GM21528 (cell line): Measurements from ENCODE around the gene KCNK5.

Experiments used
- ATAC-seq: cut with Tn5 transposase; IDR thresholded peaks from one replicate; pipeline ENCODE4 v1.9.1; 2021; ENCODE audit warnings: mild to moderate bottlenecking, moderate library complexity; ENCODE audit not compliant: unreplicated experiment, low FRiP score

The KCNK5 gene

DNA sequence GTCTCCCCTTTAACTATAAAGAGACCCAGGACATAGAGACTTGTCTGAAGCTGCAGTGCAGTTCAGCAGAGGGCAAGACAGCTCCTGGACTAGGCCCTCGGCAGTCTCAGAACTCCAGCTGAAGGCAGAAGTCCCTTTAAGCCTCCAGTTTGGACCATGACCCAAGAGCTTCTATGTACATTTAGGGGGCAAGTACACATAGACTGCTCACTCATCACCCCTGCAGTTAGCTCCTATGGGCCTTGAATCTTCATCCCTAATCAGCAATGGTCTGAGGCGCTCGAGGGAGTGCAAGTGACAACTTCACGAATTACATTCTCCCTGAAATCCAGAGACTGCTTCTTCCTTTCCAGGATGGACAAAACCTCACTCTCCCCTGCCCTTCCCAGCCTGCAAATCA is 47.4 kb downstream of the KCNK5 start:
- no peak for ATAC-seq

DNA sequence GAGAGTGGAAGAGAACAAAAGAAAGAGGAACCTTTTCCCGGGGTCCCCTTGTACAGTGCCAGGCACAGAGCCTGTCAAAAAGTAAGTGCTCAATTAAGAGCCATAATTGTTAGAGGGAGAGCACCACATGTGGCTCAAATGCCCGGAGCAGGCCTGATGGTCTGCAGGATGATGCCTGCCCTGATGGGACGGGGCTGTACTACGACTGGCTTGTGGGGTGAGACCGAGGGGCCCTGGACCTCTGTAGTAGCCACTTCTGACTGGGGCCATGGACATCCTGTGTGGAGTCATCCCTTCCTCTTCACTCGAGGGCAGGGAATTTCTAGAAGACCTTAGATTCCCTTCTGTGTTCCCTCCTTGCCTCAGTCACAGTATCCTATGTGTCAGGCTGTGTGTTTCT is 47.9 kb downstream of the KCNK5 start:
- ATAC-seq = no peak

DNA sequence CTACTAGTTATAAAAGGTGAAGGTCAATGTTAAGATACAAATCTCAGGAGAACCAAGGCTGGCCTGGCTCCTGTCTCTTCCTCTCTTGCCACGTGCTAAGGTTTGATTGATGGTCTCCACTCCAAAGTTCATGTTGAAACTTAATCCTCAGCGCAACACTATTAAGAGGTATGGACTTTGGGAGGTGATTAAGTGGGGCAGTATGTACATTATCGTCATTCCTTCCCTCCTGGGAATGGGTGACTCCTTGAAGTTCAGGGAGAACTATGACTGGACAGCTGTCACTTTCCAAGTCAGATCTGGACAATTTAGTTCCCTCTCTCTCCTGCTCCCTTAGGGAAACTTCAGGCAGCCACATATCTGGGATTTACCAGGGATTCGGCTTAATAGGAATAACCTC is 50.5 kb downstream of the KCNK5 start:
- no peak for ATAC-seq

DNA sequence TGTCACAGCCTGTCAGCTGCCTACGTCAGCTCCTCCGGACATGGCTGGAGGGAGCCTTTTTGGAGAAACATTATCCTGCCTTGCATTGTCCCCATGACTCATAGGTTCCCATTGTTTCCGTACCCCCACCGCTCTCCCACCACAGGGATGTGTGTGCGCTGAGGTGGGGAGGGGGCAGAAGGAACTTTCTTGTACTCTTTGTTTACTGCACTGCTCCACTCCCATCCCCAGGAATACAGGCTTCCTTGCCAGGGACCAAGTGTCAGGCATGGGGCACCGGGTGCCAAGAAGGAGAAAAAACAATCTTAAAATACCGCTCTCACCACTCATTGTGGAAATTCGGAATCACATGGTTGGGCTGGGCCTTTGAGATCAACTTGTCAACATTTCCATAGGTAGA is 51.0 kb downstream of the KCNK5 start:
- ATAC-seq = no peak

DNA sequence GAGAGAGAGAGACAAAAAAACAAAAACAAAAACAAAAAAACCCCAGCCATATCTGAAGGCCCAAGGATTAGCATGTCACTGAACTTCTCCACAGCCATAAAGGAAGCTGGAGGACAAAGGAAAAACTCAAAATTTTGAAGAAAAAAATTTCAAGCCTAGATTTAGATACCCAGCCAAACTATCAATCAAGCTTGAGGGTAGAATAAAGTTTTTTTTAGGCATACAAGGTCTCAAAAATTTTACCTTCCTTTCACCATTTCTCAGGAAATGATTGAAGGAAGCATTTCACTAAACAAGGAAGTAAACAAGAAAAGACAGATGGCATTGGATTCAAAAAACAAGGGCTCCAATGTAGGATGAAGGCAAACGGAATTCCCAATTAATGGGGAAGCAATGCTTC is 52.1 kb downstream of the KCNK5 start:
- ATAC-seq = no peak

GRCh38 chr6:39173270-39173669 is 56.0 kb downstream of the KCNK5 start:
- ATAC-seq = no peak

- ATAC-seq = no peak
Observed at GRCh38 chr6:39172377-39172757, 56.9 kb downstream of the KCNK5 start.

GRCh38 chr6:39171489-39172376 is 57.5 kb downstream of the KCNK5 start:
- ATAC-seq = no peak

DNA sequence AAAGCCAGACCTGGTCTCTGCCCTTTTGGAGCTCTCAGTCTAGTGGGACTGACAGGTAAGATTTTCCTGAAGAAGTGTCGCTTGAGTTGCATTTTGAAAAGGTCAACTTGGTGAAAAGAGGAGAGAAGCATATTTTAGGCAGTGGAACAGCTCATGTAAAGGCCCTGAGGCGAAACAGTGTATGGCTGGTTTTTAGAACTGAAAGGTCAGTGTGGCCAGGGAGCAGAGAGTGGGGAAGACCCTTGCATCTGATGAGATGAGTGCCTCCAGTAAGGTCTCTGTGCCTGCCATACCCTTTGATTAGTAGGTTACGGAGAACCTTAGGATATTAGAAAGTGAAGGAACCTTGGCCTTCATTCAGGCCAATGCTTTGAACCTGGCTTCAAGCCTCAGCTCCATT is 58.4 kb downstream of the KCNK5 start:
- no peak for ATAC-seq

DNA sequence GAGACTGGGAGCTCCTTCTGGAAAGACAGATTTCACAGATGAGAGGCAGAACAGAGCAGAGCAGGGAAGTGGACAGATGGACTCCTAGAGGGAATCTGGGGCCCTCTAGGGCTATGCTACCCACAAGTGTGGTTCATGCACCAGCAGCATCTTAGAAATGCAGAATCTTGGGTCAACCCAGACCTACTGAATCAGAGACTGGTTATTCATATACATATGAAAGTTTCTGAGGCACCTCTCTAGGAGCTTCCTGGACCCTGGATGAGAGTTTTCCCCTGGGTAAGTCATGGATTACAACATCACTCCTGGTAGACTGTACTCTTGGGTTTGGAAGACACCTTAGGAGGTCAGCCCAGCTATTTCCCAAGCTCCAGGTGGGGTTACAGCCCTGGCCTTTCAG is 58.9 kb downstream of the KCNK5 start:
- ATAC-seq = no peak

DNA sequence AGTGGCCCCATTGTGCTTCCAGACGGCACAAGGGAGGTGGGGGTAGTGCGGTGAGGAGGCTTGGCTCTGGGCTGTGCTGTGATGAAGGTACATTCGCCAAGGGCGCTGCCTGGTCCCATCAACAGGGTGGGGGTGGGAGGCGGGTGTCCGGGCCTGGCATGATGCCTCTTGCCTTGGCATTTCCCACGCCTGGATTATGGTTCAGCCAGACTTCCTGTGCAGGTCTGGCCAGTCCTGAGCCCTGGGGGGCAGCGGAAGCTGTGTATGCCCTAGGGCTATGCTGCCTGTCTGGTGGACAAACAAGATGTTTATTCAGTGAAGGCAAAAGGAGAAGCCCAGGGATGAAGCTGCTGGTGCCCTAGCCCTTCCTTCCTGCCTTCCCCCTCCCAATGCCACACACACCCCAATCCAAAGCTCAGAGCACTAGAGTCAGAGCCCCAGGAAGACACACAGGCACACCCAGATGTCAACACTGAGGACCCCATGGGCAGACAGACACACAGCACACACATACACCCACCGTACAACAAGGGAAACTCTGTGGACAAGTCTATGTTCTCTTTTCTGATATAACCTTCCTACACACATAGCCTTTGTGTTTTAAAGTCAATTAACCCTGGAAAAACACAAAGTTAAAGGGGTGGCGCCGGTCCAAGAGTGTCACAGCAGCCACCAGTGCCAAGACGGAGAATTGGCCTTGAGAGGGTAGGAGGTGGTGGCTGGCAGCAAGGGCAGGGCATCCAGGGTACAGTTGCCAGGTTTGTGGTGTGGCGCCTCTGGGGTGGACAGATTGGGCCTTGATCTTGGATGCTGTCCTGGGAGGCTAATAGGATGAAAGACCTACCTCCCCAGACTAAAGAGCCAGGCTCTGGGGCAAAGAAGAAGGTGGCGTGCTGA is 59.6 kb downstream of the KCNK5 start:
- no peak for ATAC-seq

- ATAC-seq = no peak
Observed at GRCh38 chr6:39167866-39168625, 61.2 kb downstream of the KCNK5 start.

DNA sequence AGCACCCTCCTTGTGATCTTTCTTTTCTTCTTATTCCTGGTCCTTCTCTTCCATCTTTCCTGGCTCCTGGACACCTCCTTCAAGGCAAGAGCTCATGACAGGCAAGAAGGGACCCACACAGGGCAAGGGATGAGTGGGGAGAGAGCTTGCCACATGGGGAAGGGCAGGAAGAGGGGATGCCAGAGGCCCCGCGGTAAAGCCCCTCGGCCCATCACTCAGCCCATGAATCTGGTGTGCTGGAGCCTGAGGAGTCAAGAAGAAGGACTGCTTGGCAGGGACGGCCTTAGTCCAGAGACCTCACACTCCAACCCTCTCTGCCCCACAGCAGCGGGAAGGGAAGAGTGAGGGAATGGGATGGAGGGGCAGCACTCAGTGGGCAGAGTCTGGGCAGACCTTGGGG is 62.0 kb downstream of the KCNK5 start:
- no peak for ATAC-seq

DNA sequence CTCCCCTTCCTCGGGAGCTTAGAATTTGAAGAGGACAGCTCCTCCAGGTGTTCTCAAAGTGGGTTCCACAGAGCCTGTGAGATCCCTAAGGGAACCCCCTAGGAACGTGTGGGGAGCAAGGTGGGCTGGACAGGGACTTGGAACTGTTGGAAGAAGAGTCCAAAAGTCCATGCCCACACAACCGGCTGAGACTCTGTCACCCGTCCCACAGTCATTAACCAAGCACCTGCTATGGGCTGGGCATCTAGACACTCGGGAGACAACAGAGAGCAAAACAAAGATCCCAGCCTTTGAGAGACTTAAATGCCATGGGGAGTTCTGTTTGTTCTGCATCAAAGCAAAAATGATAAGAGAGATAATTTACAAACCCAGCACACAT is 62.4 kb downstream of the KCNK5 start:
- no peak for ATAC-seq

GRCh38 chr6:39166189-39166911 is 62.9 kb downstream of the KCNK5 start:
- ATAC-seq = no peak

DNA sequence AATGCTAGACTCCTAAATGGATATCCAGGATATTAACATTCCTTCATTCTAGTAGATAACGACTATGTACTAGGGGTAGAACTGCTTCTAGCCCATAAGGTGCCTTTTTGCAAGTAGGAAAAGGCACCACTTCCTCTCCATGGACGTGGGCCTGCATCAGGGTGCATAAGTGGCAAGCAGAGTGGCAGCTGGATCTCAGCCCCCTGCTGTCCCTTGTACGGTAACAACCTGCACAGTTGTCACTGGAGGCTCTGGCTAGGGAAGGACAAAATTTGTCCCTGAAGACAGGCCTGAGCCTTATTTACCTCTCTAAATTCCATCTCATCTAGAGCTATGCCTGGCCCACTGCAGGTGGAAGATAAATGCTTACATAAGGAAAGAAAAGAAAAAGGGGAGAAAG is 71.8 kb downstream of the KCNK5 start:
- ATAC-seq = no peak

GRCh38 chr6:39156801-39157200 is 72.5 kb downstream of the KCNK5 start:
- no peak for ATAC-seq

DNA sequence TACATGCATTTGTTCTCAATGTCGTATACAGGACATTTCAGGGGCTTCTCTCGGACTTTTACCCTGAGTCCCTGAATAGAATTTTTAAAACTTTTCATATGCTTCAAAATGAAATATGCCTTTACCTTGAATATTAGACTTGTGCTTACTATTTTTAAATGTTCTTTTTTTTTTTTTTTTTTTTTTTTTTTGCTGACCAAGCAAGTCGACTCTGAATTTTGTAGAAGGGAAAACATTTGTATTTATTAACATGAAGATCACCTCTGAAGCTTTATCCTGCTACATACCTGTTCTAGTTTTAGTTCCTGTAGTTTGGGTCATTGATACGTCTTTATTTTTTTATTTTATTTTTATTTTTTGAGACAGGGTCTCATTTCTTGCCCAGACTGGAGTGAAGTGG is 74.6 kb downstream of the KCNK5 start:
- ATAC-seq = no peak

GRCh38 chr6:39153766-39154397 is 75.4 kb downstream of the KCNK5 start:
- no peak for ATAC-seq

GRCh38 chr6:39152262-39152661 is 77.0 kb downstream of the KCNK5 start:
- ATAC-seq = no peak
